ENCODE measurements around the gene CNST. TPM values are rescaled to one million over a fixed set of nuclear protein-coding genes. Genes with fewer than 3 reads are reported as not detected.

CNST gene
- total and polyA plus RNA-seq, 9 of the 15 experiments (the other 6 are each of a cell fraction or from before 2014, with no cell fraction given) = 17.0 to 55.3 (median 30.8) TPM

DNA sequence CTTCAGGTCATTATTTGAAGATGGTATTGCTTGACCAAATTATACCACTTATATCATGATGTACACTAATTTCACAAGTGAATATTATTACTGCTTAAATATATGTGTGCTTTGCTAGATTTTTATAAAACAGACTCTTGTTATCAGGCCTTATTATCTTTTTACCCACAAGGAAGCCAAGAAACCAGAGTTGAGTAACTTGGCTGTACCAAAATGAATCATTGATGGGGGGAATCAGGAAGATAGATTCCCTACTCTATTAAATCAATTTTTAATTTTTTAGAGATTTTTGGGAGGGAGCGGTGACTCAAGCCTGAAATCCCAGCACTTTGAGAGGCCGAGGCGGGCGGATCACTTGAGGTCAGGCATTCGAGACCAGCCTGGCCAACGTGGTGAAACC, 141.9 kb downstream of the CNST start:
- no peak overlapping the region for H3K9ac ChIP-seq (ENCODE audit: insufficient read depth in 1 of 2, low read depth in 2 of 2, low read length in 2 of 2)
- no peaks in the 10 kb centered on the region for H3K9me1 ChIP-seq (ENCODE audit: control insufficient read depth, insufficient read depth, low read length)
- H3K4me3 ChIP-seq = no peak overlapping the region
- no peaks in the 10 kb centered on the region for H3K36me3 ChIP-seq (ENCODE audit: control insufficient read depth, insufficient read depth, low read length)
- WGBS (ENCODE audit: insufficient coverage, low coverage, missing lambda C conversion rate) = 56% methylated on average over 6 of the region's 6 CpGs
- H2AFZ ChIP-seq (ENCODE audit: low read depth, low read length) = no peak overlapping the region
- no TSS peak for BruUV-seq (replicated peaks)
- TF ChIP-seq ZSCAN32 (CRISPR knock-in tag; IDR thresholded peaks at IDR 0.05) = no peak
- peak; percentile 45 for TF ChIP-seq PRDM10 (IDR thresholded peaks at IDR 0.05; ENCODE audit: partially characterized antibody)
- no peak for TF ChIP-seq PURB (CRISPR knock-in tag; IDR thresholded peaks at IDR 0.05; ENCODE audit: low read depth)
- ATAC-seq (no peak), FAIRE-seq (no peak), DNase-seq (ENCODE audit: extremely low read depth in 1 of 4, low spot score in 3 of 4) (no peak)
- CTCF ChIA-PET (ENCODE audit: low intra/inter-chr PET ratio) = no interaction called here
- H3K27ac ChIP-seq (ENCODE audit: extremely low read depth, low read depth, low read length) = no peak overlapping the region
- H3K9me3 ChIP-seq (replicated peaks; ENCODE audit: control insufficient read depth, insufficient read depth, low read depth, low read length) = no peaks in the 10 kb centered on the region
- POLR2A ChIA-PET = no interaction called here
- no peaks in the 10 kb centered on the region for H3K79me2 ChIP-seq (ENCODE audit: control insufficient read depth, insufficient read depth, low read length)
- intact Hi-C loops (cut with micrococcal nuclease) = no loop called here
- no peaks in the 10 kb centered on the region for H3K27me3 ChIP-seq (ENCODE audit: control insufficient read depth in 2 of 2, insufficient read depth in 2 of 2, low read length in 2 of 2)
- no peak overlapping the region for H3K4me2 ChIP-seq (ENCODE audit: insufficient read depth, low read length)
- in situ Hi-C loops (cut with MboI) = no loop called here
- H3K4me1 ChIP-seq (replicated peaks in 1 of 2; ENCODE audit: control insufficient read depth in 2 of 2, insufficient read depth in 2 of 2, low read length in 2 of 2) = no peaks in the 10 kb centered on the region
- no peaks in the 10 kb centered on the region for H4K20me1 ChIP-seq (replicated peaks; ENCODE audit: control insufficient read depth, insufficient read depth, low read length)

Data from K562 (cell line).